Natural killer cell (primary cell): ENCODE data around the gene TWIST1. TPM values are rescaled to one million over a fixed set of nuclear protein-coding genes. Genes with fewer than 3 reads are reported as not detected.

ENCODE experiments used
- ATAC-seq, 3 donors: fragments of 150-1000 bp in 2 of 3; fragments of 200-7000 bp in 1 of 3; cut with Tn5 transposase; 1 replicate in 1 of 3; 2 replicates in 2 of 3; pipeline ENCODE4 v1.10.0; 2021; ENCODE audit warnings: mild to moderate bottlenecking in 2 of 3, moderate library complexity in 2 of 3
- DNase-seq, 2 donors: peaks; one replicate each; pipeline versions ENCODE4 v3.0.0 to v3.0.0-alpha.2; 2013 to 2021; ENCODE audit warnings: mixed read lengths in 1 of 2
- H3K27ac ChIP-seq: one replicate; pipeline ENCODE4 v1.5.1; 2013; ENCODE audit warnings: mild to moderate bottlenecking, low read length
- H3K27me3 ChIP-seq: one replicate; pipeline ENCODE4 v1.6.1; 2013; ENCODE audit warnings: low read length; ENCODE audit not compliant: control insufficient read depth, insufficient read depth
- H3K36me3 ChIP-seq: one replicate; pipeline ENCODE4 v1.6.1; 2013; ENCODE audit warnings: low read length; ENCODE audit not compliant: control insufficient read depth, insufficient read depth
- H3K4me1 ChIP-seq: one replicate; pipeline ENCODE4 v1.6.1; 2013; ENCODE audit warnings: low read length; ENCODE audit not compliant: control insufficient read depth, insufficient read depth
- H3K4me3 ChIP-seq: one replicate; pipeline ENCODE4 v1.5.1; 2013; ENCODE audit warnings: low read length
- H3K9me3 ChIP-seq: one replicate; pipeline ENCODE4 v1.6.1; 2013; ENCODE audit warnings: low read length; ENCODE audit not compliant: control insufficient read depth, insufficient read depth
- H3K27ac Mint-ChIP-seq, 2 donors: one replicate each; pipeline ENCODE4 v1.8.0; 2022; ENCODE audit warnings: mild to moderate bottlenecking in 2 of 2, mixed read lengths in 2 of 2, moderate library complexity in 1 of 2
- H3K27me3 Mint-ChIP-seq, 2 donors: one replicate each; pipeline ENCODE4 v1.8.0; 2022; ENCODE audit warnings: low read depth in 2 of 2, mixed read lengths in 2 of 2
- H3K36me3 Mint-ChIP-seq: one replicate; pipeline ENCODE4 v1.8.0; 2022; ENCODE audit warnings: mixed read lengths
- H3K4me1 Mint-ChIP-seq, 2 donors: one replicate each; pipeline ENCODE4 v1.8.0; 2022; ENCODE audit warnings: mixed read lengths in 2 of 2
- H3K4me3 Mint-ChIP-seq: one replicate; pipeline ENCODE4 v1.8.0; 2022; ENCODE audit warnings: mild to moderate bottlenecking, moderate library complexity, mixed read lengths
- H3K9me3 Mint-ChIP-seq, 2 donors: one replicate each; pipeline ENCODE4 v1.8.0; 2022; ENCODE audit warnings: mixed read lengths in 2 of 2
- WGBS: methylation state at CpG from one replicate; pipeline ENCODE4 v1.1.7; 2013; ENCODE audit warnings: missing lambda C conversion rate; ENCODE audit not compliant: insufficient coverage; 5-methylcytosine and 5-hydroxymethylcytosine counted together
- intact Hi-C: fragments of 100-400 bp; cut with micrococcal nuclease; formaldehyde crosslinking; loops from one replicate; pipeline ENCODE4 v1.14.2; 2022
- total RNA-seq, 4 donors: library from RNA; stranded (reverse); fragments of 120-200 nt in 1 of 4; gene quantifications; one replicate each; pipeline versions ENCODE4 v1.2.3 to v1.2.4, GENCODE V29; 2013 to 2022
- TF ChIP-seq, protein P1 (sequence below): fragments of 200-600 bp; IDR thresholded peaks from one replicate; pipeline ENCODE4 v1.8.0; 2022; ENCODE audit warnings: antibody characterized with exemption

The TWIST1 gene
- total RNA-seq, 3 donors from 2014 or later (not counting 1 experiment from before 2014, with no cell fraction given): not detected

DNA sequence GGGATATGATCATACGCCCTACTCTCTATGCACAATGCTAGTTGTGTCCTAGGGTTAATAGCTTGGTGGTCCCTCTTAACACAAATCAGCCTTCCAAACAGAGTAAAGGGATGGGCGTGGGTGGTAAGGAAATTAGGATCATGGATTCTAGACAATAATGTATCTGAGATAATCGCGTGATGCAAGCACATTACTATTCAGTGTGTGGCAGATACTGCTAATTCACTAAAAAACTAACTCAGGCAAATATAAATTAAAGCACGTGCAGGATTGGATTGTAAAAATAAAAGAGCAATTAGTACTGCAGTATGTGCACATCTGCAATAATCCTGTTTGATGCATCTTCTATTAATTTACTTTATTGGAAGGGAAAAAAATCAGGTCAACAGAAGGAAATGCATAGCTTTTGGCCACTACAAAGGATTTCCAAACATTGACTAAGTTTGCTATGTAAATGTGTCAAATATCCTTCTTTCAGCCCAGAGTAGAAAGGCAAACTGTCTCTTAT, 22.0 kb downstream of the TWIST1 start:
- no peak overlapping the region for H3K4me3 ChIP-seq
- intact Hi-C loops: no loop called here
- H3K27ac ChIP-seq: no peak overlapping the region
- no peaks in the 10 kb centered on the region for H3K9me3 ChIP-seq
- H3K27me3 ChIP-seq: peaks cover 12% of the 10 kb centered on the region
- no peaks in the 10 kb centered on the region for H3K4me1 Mint-ChIP-seq
- H3K4me3 Mint-ChIP-seq: no peak overlapping the region
- H3K36me3 ChIP-seq: no peaks in the 10 kb centered on the region
- H3K27ac Mint-ChIP-seq: no peak overlapping the region
- no peaks in the 10 kb centered on the region for H3K36me3 Mint-ChIP-seq
- H3K4me1 ChIP-seq: no peaks in the 10 kb centered on the region
- no peaks in the 10 kb centered on the region for H3K9me3 Mint-ChIP-seq
- 100% methylated on average over 1 of the region's 5 CpGs for WGBS
- TF ChIP-seq, protein P1, sequence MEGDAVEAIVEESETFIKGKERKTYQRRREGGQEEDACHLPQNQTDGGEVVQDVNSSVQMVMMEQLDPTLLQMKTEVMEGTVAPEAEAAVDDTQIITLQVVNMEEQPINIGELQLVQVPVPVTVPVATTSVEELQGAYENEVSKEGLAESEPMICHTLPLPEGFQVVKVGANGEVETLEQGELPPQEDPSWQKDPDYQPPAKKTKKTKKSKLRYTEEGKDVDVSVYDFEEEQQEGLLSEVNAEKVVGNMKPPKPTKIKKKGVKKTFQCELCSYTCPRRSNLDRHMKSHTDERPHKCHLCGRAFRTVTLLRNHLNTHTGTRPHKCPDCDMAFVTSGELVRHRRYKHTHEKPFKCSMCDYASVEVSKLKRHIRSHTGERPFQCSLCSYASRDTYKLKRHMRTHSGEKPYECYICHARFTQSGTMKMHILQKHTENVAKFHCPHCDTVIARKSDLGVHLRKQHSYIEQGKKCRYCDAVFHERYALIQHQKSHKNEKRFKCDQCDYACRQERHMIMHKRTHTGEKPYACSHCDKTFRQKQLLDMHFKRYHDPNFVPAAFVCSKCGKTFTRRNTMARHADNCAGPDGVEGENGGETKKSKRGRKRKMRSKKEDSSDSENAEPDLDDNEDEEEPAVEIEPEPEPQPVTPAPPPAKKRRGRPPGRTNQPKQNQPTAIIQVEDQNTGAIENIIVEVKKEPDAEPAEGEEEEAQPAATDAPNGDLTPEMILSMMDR: no peak
- ATAC-seq (no peak), DNase-seq (no peak)
- H3K27me3 Mint-ChIP-seq: peaks cover 10 to 12% of the 10 kb centered on the region in 2 donors

GRCh38 chr7:19094598-19095352, 22.7 kb downstream of the TWIST1 start:
- no peaks in the 10 kb centered on the region for H3K36me3 Mint-ChIP-seq
- peaks cover 9 to 10% of the 10 kb centered on the region in 2 donors for H3K27me3 Mint-ChIP-seq

GRCh38 chr7:19094138-19094537, 23.3 kb downstream of the TWIST1 start:
- Mint-ChIP-seq H3K4me3 (no peak overlapping the region), H3K27me3 (peaks cover 8 to 10% of the 10 kb centered on the region in 2 donors), H3K27ac (no peak overlapping the region), H3K36me3 (no peaks in the 10 kb centered on the region), H3K9me3 (no peaks in the 10 kb centered on the region), H3K4me1 (no peaks in the 10 kb centered on the region)
- no CpG with 5 or more reads among the region's 1 CpG for WGBS
- H3K27me3 ChIP-seq: peaks cover 8% of the 10 kb centered on the region
- TF ChIP-seq, protein P1: no peak
- ATAC-seq (no peak), DNase-seq (no peak)
- no peaks in the 10 kb centered on the region for H3K36me3 ChIP-seq
- no peaks in the 10 kb centered on the region for H3K9me3 ChIP-seq
- no peak overlapping the region for H3K4me3 ChIP-seq
- no peak overlapping the region for H3K27ac ChIP-seq
- intact Hi-C loops: no loop called here
- H3K4me1 ChIP-seq: no peaks in the 10 kb centered on the region

More at GRCh38 chr7:19094598-19095352, 22.7 kb downstream of the TWIST1 start:
- intact Hi-C loops: no loop called here
- Histone ChIP-seq H3K9me3 (no peaks in the 10 kb centered on the region), H3K4me1 (no peaks in the 10 kb centered on the region), H3K27ac (no peak overlapping the region), H3K4me3 (no peak overlapping the region), H3K27me3 (peaks cover 11% of the 10 kb centered on the region), H3K36me3 (no peaks in the 10 kb centered on the region)
- TF ChIP-seq, protein P1: no peak
- Mint-ChIP-seq H3K4me1 (no peaks in the 10 kb centered on the region), H3K4me3 (no peak overlapping the region), H3K27ac (no peak overlapping the region), H3K9me3 (no peaks in the 10 kb centered on the region)
- ATAC-seq: no peak
- 66% methylated on average over 3 of the region's 3 CpGs for WGBS
- no peak for DNase-seq
